Breast epithelium (tissue), 3 donors: ENCODE results near the gene MRPS2.
"Not testable (repeated sequence)": the region's sequence is repeated elsewhere in the genome, so short reads cannot be mapped to it uniquely, and the experiment has no call there.

ENCODE experiments used
- CTCF ChIP-seq, 3 donors: fragments of 450-650 bp; IDR thresholded peaks; one replicate each; pipeline ENCODE4 v1.5.1; 2016 to 2017; ENCODE audit warnings: antibody characterized with exemption in 3 of 3, mild to moderate bottlenecking in 3 of 3, moderate library complexity in 3 of 3
- POLR2A ChIP-seq: fragments of 450-650 bp; IDR thresholded peaks from one replicate; pipeline ENCODE4 v1.6.1; 2016; ENCODE audit warnings: antibody characterized with exemption, mild to moderate bottlenecking, moderate library complexity
- POLR2AphosphoS5 ChIP-seq, 3 donors: sonication (generic); formaldehyde crosslinking; IDR thresholded peaks; one replicate each; pipeline ENCODE4 v1.6.1; 2017; ENCODE audit warnings: antibody characterized with exemption in 3 of 3

GRCh38 chr9:135549478-135550343, 49.2 kb downstream of the MRPS2 start:
- not testable (repeated sequence) for TF ChIP-seq CTCF (IDR thresholded peaks at IDR 0.05); POLR2AphosphoS5 (IDR thresholded peaks at IDR 0.05); POLR2A
